ENCODE results near the gene PLXNC1.

The PLXNC1 gene

GRCh38 chr12:94162108-94162507, 13.7 kb downstream of the PLXNC1 start:
- DNase-seq, result no peak

GRCh38 chr12:94163850-94164249, 15.5 kb downstream of the PLXNC1 start:
- no peak for DNase-seq

- no peak for DNase-seq
Measured at GRCh38 chr12:94165138-94165537, 16.8 kb downstream of the PLXNC1 start.

- DNase-seq, result no peak
Measured at GRCh38 chr12:94165670-94166364, 17.4 kb downstream of the PLXNC1 start.

- DNase-seq, result no peak
Measured at GRCh38 chr12:94167071-94167755, 18.8 kb downstream of the PLXNC1 start.

GRCh38 chr12:94167756-94168416, 19.5 kb downstream of the PLXNC1 start:
- no peak for DNase-seq

- no peak for DNase-seq
Measured at GRCh38 chr12:94169495-94169894, 21.1 kb downstream of the PLXNC1 start.

GRCh38 chr12:94169966-94170689, 21.8 kb downstream of the PLXNC1 start:
- DNase-seq, result no peak

- DNase-seq, result no peak
Measured at GRCh38 chr12:94170690-94171594, 22.6 kb downstream of the PLXNC1 start.

GRCh38 chr12:94171595-94171930, 23.2 kb downstream of the PLXNC1 start:
- DNase-seq, result no peak

- DNase-seq, result no peak
Measured at GRCh38 chr12:94172031-94172430, 23.7 kb downstream of the PLXNC1 start.

GRCh38 chr12:94172973-94173372, 24.6 kb downstream of the PLXNC1 start:
- DNase-seq, result no peak

- no peak for DNase-seq
Measured at GRCh38 chr12:94173660-94174265, 25.4 kb downstream of the PLXNC1 start.

- no peak for DNase-seq
Measured at GRCh38 chr12:94174576-94174975, 26.2 kb downstream of the PLXNC1 start.

- DNase-seq, result no peak
Measured at GRCh38 chr12:94175763-94176668, 27.6 kb downstream of the PLXNC1 start.

- DNase-seq, result no peak
Measured at GRCh38 chr12:94178054-94178453, 29.7 kb downstream of the PLXNC1 start.

- DNase-seq, result no peak
Measured at GRCh38 chr12:94178882-94179281, 30.5 kb downstream of the PLXNC1 start.

GRCh38 chr12:94179723-94180122, 31.3 kb downstream of the PLXNC1 start:
- DNase-seq, result no peak

- DNase-seq, result no peak
Measured at GRCh38 chr12:94180558-94181296, 32.4 kb downstream of the PLXNC1 start.

Data from hippocampal formation (tissue), 2 donors.